Hepatocyte (in vitro differentiated cells): ENCODE results near the gene SLC5A5. TPM values are rescaled to one million over a fixed set of nuclear protein-coding genes. Genes with fewer than 3 reads are reported as not detected.

Experiments used
- DNase-seq: peaks from one replicate; pipeline ENCODE4 v3.0.0-alpha.2; 2016; ENCODE audit warnings: low spot score
- H2AFZ ChIP-seq: fragments of 200-600 bp; sonication (generic); 2 replicates; pipeline ENCODE4 v1.6.0; 2016; ENCODE audit warnings: antibody characterized with exemption, mild to moderate bottlenecking
- H3K27ac ChIP-seq: fragments of 200-600 bp; sonication (generic); 2 replicates; pipeline ENCODE4 v1.5.1; 2016; ENCODE audit warnings: mild to moderate bottlenecking
- H3K27me3 ChIP-seq: fragments of 200-600 bp; sonication (generic); 2 replicates; pipeline ENCODE4 v1.6.1; 2016
- H3K36me3 ChIP-seq: fragments of 200-600 bp; sonication (generic); replicated peaks from 2 replicates; pipeline ENCODE4 v1.5.1; 2016; ENCODE audit warnings: low read depth; ENCODE audit not compliant: insufficient read depth
- H3K4me1 ChIP-seq: fragments of 200-600 bp; sonication (generic); 2 replicates; pipeline ENCODE4 v1.5.1; 2016; ENCODE audit warnings: mild to moderate bottlenecking, moderate library complexity; ENCODE audit not compliant: insufficient read depth
- H3K4me2 ChIP-seq: fragments of 200-600 bp; sonication (generic); 2 replicates; pipeline ENCODE4 v1.6.0; 2016
- H3K4me3 ChIP-seq: fragments of 200-600 bp; sonication (generic); 2 replicates; pipeline ENCODE4 v1.5.1; 2016; ENCODE audit warnings: mild to moderate bottlenecking
- H3K79me2 ChIP-seq: fragments of 200-600 bp; sonication (generic); 2 replicates; pipeline ENCODE4 v1.6.0; 2017; ENCODE audit warnings: mild to moderate bottlenecking
- H3K9me2 ChIP-seq: fragments of 200-600 bp; sonication (generic); replicated peaks from 2 replicates; pipeline ENCODE4 v1.6.0; 2017; ENCODE audit warnings: mild to moderate bottlenecking; ENCODE audit not compliant: insufficient read depth
- H3K9me3 ChIP-seq: fragments of 200-600 bp; sonication (generic); 2 replicates; pipeline ENCODE4 v1.5.1; 2016; ENCODE audit warnings: low read depth, mild to moderate bottlenecking
- H4K20me1 ChIP-seq: fragments of 200-600 bp; sonication (generic); 2 replicates; pipeline ENCODE4 v1.6.0; 2016; ENCODE audit warnings: mild to moderate bottlenecking; ENCODE audit not compliant: insufficient read depth, poor library complexity, severe bottlenecking
- CTCF ChIP-seq: fragments of 200-600 bp; sonication (generic); IDR thresholded peaks from 2 replicates; pipeline ENCODE4 v1.5.1; 2016; ENCODE audit warnings: antibody characterized with exemption, mild to moderate bottlenecking; ENCODE audit not compliant: poor library complexity
- EZH2 ChIP-seq: fragments of 200-600 bp; sonication (generic); IDR thresholded peaks from 2 replicates; pipeline ENCODE4 v1.6.1; 2016; ENCODE audit warnings: antibody characterized with exemption, mild to moderate bottlenecking, borderline replicate concordance
- EZH2phosphoT487 ChIP-seq: fragments of 200-600 bp; sonication (generic); IDR thresholded peaks from one replicate; pipeline ENCODE4 v1.6.1; 2018; ENCODE audit warnings: antibody characterized with exemption, mild to moderate bottlenecking, low read depth, moderate library complexity; ENCODE audit not compliant: unreplicated experiment, severe bottlenecking
- WGBS: methylation state at CpG from one replicate; pipeline ENCODE4 v1.1.6; 2016; ENCODE audit warnings: low lambda C conversion rate; ENCODE audit errors: missing lambda C conversion rate; 5-methylcytosine and 5-hydroxymethylcytosine counted together
- polyA plus RNA-seq: library from polyadenylated mRNA; unstranded; fragments of >200 nt; fragmentation: Nextera tagmentation; extraction: Ambion mirVana; gene quantifications from 2 replicates; pipeline ENCODE4 v1.2.1, GENCODE V29; 2016
- total RNA-seq: library from RNA; depleted of rRNA; stranded (reverse); fragments of >200 nt; gene quantifications from 2 replicates; pipeline ENCODE4 v1.2.3, GENCODE V29; 2014

The SLC5A5 gene
- 0.03 TPM in 1 of 2 replicates, not detected in the other for total RNA-seq
- not detected in 2 replicates for polyA plus RNA-seq

- H3K9me3 ChIP-seq = no peaks in the 10 kb centered on the region
- no peaks in the 10 kb centered on the region for H3K4me1 ChIP-seq
- WGBS = 20% methylated on average over 13 of the region's 26 CpGs
- no peak within 1 kb of the TSS for H2AFZ ChIP-seq
- no peak for DNase-seq
- H3K4me2 ChIP-seq = no peak within 1 kb of the TSS
- H3K9me2 ChIP-seq = no peaks in the 10 kb centered on the region
- peaks cover 58% of the 10 kb centered on the region for H3K27me3 ChIP-seq
- no peaks in the 10 kb centered on the region for H3K36me3 ChIP-seq
- H3K4me3 ChIP-seq = no peak within 1 kb of the TSS
- no peaks in the 10 kb centered on the region for H4K20me1 ChIP-seq
- no peaks in the 10 kb centered on the region for H3K79me2 ChIP-seq
- TF ChIP-seq CTCF (no peak), EZH2 (no peak), EZH2phosphoT487 (no peak)
- H3K27ac ChIP-seq = no peak within 1 kb of the TSS
Measured at GRCh38 chr19:17871878-17872250, at the start of gene SLC5A5. SLC5A5 (plus strand) TSS chr19:17871945; CDS start chr19:17872320, 375 bp downstream.

- Histone ChIP-seq H3K36me3 (no peaks in the 10 kb centered on the region), H2AFZ (no peak overlapping the region), H3K27me3 (no peaks in the 10 kb centered on the region), H3K9me2 (no peaks in the 10 kb centered on the region), H3K27ac (no peak overlapping the region), H4K20me1 (no peaks in the 10 kb centered on the region), H3K79me2 (no peaks in the 10 kb centered on the region), H3K4me3 (no peak overlapping the region), H3K4me1 (no peaks in the 10 kb centered on the region), H3K9me3 (no peaks in the 10 kb centered on the region), H3K4me2 (no peak overlapping the region)
- WGBS = 71% methylated on average over 8 of the region's 8 CpGs
- TF ChIP-seq EZH2phosphoT487 (no peak), EZH2 (no peak), CTCF (no peak)
- no peak for DNase-seq
Measured at GRCh38 chr19:17824339-17824738, 47.4 kb upstream of the SLC5A5 start.

- Histone ChIP-seq H2AFZ (no peak overlapping the region), H3K79me2 (no peaks in the 10 kb centered on the region), H4K20me1 (no peaks in the 10 kb centered on the region), H3K27me3 (peaks cover 13% of the 10 kb centered on the region), H3K9me2 (no peaks in the 10 kb centered on the region), H3K27ac (no peak overlapping the region), H3K4me1 (no peaks in the 10 kb centered on the region), H3K4me2 (no peak overlapping the region), H3K4me3 (no peak overlapping the region), H3K36me3 (no peaks in the 10 kb centered on the region), H3K9me3 (no peaks in the 10 kb centered on the region)
- DNase-seq = no peak
- TF ChIP-seq CTCF = no peak
- no peak for TF ChIP-seq EZH2
- no peak for TF ChIP-seq EZH2phosphoT487
- WGBS = 86% methylated on average over 13 of the region's 13 CpGs
Measured at GRCh38 chr19:17826508-17827056, 45.2 kb upstream of the SLC5A5 start.
